Coronary artery (tissue), 2 donors: ENCODE results near the gene GALNT6.
A peak's percentile ranks its signal among the peaks of the same experiment; 100 is the strongest.

ENCODE experiments used
- DNase-seq: peaks from one replicate; pipeline ENCODE4 v3.0.0-alpha.2; 2017; ENCODE audit warnings: low spot score
- H3K27ac ChIP-seq, 2 donors: fragments of 200-600 bp; sonication (generic); one replicate each; pipeline ENCODE4 v1.5.1; 2016 to 2019
- H3K4me3 ChIP-seq: fragments of 200-600 bp; sonication (generic); 2 replicates; pipeline ENCODE4 v1.5.1; 2016; ENCODE audit warnings: mild to moderate bottlenecking, moderate library complexity
- CTCF ChIP-seq: fragments of 200-600 bp; sonication (generic); IDR thresholded peaks from one replicate; pipeline ENCODE4 v1.5.1; 2019; ENCODE audit warnings: antibody characterized with exemption

Gene GALNT6

DNA sequence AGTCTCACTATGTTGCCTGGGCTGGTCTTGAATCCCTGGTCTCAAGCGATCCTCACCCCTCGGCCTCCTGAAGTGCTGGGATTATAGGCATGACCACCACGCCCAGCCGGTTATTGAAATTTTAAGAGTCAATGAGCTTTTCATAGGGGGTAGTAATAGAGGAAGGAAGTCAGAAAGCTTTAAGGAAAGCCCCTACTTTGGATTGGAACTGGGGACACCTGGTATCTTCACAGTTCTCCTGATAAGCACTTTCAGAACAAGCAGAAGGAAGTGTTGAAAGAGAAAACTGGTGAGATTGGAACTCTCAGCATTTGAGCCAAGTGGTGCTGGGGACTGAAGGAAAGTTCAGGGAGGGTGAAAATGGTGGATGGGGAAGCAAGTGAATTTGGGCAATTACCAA is 38.5 kb upstream of the GALNT6 start:
- DNase-seq = no peak
- no peak overlapping the region for H3K27ac ChIP-seq
- no peak for TF ChIP-seq CTCF
- no peak overlapping the region for H3K4me3 ChIP-seq

- TF ChIP-seq CTCF = no peak
- no peak for DNase-seq
- H3K4me3 ChIP-seq = no peak overlapping the region
- H3K27ac ChIP-seq = no peak overlapping the region
These were observed 37.0 kb upstream of the GALNT6 start for GRCh38 chr12:51428256-51428655.

DNA sequence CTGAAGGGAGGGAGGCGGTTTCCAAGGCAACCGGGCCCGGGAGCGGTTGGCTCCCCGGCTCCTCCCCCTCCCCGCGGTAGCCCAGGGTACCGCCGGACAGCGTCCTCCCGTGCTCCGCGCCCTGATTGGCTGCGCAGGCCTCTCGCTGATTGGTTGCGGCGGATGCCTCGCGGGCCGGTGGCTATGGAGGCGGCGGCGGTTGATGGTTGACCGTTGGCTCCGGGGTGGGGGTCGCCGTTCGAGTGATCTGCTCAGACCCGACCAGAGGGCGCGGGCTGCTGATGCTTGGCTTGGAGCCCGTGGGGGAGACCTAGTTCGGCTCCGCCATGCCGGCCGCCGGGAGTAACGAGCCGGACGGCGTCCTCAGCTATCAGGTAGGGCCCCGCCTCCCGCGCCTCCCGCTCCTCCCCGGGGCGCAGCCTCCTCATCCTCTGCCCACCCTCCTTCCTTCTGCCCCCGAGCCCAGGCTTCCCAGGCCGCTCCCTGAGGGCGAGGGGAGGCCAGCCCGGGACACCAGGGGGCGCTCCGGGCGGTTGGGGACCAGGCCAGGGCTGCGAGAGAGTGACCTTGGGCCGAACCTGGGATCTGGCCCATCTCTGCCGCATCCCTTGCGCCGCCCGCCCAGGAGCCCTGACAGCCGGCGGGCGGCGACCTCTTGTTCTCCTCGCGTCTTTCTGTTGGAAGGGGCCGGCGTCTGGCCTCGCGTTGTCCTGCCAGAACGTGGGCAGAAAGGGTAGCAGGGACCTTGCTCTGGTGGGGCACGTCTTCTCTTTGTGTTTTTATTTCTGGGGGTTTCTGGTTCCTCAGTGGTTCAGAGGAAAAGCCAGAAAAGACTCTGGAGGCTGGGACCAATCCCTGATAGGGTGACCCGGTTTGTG is 33.7 kb upstream of the GALNT6 start, which contains the start of gene SLC4A8:
SLC4A8 (plus strand) TSS at position 170 of the 878 bp plus-strand sequence; CDS start at position 327, 157 bp downstream.
- Histone ChIP-seq H3K27ac (no peak within 1 kb of the TSS), H3K4me3 (peak within 1 kb of the TSS; percentile 77)
- TF ChIP-seq CTCF = peak; percentile 45
- DNase-seq = no peak

- H3K4me3 ChIP-seq = peak overlapping the region; percentile 77
- H3K27ac ChIP-seq = no peak overlapping the region
- TF ChIP-seq CTCF = no peak
- DNase-seq = no peak
These were observed 33.0 kb upstream of the GALNT6 start for GRCh38 chr12:51424094-51424661.

GRCh38 chr12:51421266-51421884 is 30.2 kb upstream of the GALNT6 start:
- no peak for TF ChIP-seq CTCF
- DNase-seq = no peak
- Histone ChIP-seq H3K27ac (no peak overlapping the region), H3K4me3 (no peak overlapping the region)

- H3K27ac ChIP-seq = no peak overlapping the region
- DNase-seq = no peak
- no peak for TF ChIP-seq CTCF
- no peak overlapping the region for H3K4me3 ChIP-seq
These were observed 28.4 kb upstream of the GALNT6 start for GRCh38 chr12:51419425-51420193.
